HG03432 (cell line): Measurements from ENCODE around the gene DUSP9.
"Not testable (repeated sequence)": the region's sequence is repeated elsewhere in the genome, so short reads cannot be mapped to it uniquely, and the experiment has no call there.

Experiments
- ATAC-seq: cut with Tn5 transposase; IDR thresholded peaks from one replicate; pipeline ENCODE4 v1.9.1; 2021; ENCODE audit warnings: mild to moderate bottlenecking, moderate library complexity; ENCODE audit not compliant: unreplicated experiment

Gene DUSP9

DNA sequence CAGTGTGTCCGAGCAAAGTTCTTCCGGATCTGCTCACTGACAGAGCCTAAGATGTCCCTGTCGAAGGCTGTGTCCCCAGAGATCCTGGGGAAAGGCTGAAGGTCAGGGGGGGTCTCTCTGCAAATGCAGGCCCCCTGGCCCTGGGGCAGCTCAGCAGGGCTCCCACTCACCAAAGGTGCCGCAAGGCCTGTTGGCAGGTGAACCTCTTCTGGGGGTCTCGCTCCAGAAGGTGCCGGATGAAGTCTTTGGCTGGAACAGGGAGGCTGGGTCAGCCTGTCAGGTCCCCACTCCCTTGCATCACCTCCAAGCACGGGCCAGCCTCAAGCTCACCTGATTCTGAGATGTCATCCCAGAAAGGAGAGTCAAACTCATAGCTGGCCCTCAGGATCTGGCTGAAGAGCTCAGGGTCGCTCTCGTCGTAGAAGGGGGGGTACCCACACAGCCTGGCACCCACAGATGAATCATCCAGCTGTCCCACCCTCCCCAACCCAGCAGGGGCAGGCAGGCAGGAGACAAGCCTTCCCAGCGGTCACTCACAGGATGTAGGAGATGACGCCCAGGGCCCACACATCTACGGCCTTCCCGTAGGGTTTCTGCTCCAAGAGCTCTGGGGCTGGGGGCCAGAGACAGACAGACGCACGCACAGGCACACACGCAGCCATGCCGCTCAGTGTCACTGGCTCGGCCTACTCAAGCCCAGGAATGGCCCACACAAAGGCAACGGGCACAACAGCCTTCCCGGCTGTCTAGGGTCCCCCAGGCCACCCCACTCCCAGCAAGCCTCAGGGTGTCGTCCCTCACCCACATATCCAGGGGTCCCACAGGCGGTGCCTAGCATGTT lies 24.0 kb downstream of the DUSP9 start:
- ATAC-seq = no peak

- no peak for ATAC-seq
Observed at GRCh38 chrX:153671589-153672530, 24.9 kb downstream of the DUSP9 start.

DNA sequence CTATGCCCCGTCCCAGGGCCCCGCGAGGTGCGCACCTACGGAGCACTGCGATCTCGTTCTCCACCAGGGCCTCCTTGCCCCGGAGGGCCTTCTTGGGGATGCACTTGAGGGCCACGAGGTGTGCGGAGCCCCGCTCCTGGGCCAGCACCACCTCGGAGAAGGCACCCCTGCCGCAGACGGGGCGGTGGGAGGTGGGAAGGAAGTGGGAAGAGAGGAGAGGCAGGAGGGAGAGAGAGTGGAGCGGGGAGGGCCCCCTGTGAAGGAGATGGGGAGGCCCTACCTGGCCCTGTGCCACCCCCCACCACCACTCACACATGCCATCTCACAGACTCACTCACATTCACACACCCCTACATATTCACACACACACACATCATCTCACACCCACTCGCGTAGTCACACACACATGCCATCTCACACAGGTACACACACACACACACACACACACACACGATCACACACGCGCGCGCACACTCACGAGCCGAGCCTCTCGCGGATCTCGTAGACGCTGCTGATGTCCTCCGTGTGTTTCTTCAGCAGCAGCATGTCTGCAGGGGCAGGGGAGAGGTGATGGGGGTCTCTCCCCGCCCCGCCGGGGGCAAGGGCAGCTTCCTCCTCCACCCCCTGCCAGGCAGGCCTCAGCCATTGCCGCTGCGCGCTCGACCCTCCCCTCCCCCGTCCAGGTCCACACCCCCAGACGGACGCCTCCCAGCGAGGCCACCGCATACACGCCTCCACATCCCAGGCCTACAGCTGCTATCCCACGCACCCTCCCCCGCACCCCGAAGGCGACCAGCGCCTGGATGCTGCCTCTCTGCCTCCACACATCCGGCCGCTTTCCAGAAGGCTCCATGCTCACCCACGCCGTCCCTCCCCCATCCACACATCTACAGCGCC lies 25.8 kb downstream of the DUSP9 start:
- no peak for ATAC-seq

DNA sequence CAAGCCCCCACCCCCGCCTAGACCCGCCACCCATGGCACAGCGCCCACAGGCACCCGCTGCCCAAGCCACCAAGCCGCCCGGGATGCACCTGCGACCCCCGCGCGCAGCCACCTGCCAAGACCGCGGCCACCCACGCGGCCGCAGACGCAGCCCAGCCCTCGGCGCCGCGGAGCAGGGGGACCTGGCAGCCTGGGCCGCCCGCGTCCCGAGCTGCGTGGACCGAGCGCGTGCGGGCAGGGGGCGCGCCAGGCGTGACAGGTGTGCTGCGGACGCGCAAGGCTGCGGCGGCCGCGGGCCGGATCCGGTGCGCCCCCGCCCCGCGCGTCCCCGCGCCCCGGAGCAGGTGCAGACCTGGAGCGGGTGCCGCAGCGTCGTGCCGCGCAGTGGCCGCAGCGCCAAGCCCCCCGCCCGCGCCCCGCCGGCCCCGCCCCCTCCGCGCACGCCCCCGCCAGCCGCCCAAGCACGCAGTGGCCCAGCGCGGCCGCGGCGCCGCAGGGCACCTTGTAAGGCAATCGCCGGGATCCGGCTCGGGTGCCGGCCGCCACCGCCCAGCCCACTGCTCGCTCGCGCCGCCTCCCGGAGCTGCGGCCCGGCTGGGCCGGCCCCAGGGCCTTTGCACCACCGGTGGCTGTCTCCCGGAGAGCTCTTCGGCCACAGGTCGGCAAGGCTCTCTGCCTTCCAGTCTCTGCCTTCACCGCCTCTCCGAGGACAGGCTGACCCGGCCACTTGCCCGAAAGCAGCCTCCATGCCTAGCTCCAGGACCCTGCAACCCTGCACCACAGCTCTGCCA lies 26.6 kb downstream of the DUSP9 start, which contains the start of gene PNCK:
PNCK (minus strand) TSS at position 386 of the 791 bp plus-strand sequence. CDS start 737 bp downstream, outside the sequence.
- no peak for ATAC-seq

GRCh38 chrX:153674219-153674851 lies 27.3 kb downstream of the DUSP9 start:
- no peak for ATAC-seq

DNA sequence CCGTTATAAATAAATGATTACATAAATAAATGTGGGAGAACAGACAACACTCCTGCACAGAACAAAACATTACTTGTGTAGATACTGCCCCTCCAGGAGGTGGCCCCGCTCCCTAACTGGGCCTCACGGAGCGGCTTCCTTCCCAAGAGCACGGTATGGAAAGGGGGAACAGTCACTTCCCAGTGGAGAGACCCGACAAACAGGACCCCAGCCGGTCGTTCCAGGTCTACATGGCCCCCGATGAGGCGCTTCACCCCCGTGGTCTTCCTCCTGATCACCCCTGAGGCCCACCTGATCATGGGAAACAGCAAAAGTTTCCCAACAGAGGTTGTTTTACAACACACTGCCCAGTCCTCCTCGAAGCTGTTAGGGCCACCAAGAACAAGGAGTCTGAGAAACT lies 34.2 kb downstream of the DUSP9 start:
- no peak for ATAC-seq

DNA sequence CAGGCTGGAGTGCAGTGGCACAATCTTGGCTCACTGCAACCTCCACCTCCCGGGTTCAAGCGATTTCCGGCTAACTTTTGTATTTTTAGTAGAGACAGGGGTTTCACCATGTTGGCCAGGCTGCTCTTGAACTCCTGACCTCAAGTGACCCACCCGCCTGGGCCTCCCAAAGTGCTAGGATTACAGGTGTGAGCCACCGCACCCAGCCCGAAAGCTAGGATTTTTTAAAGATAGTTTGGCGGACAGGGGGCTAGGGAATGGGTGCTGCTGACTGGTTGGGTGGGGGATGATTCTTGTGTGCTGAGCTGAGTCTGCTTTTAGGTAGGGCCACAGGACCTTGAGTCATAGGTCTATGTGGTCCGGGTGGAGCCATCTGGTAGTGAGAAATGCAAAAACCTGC lies 36.5 kb downstream of the DUSP9 start:
- ATAC-seq = not testable (repeated sequence)

- no peak for ATAC-seq
Observed at GRCh38 chrX:153684467-153685155, 37.6 kb downstream of the DUSP9 start.

- ATAC-seq = no peak
Observed at GRCh38 chrX:153685156-153685536, 38.1 kb downstream of the DUSP9 start.

DNA sequence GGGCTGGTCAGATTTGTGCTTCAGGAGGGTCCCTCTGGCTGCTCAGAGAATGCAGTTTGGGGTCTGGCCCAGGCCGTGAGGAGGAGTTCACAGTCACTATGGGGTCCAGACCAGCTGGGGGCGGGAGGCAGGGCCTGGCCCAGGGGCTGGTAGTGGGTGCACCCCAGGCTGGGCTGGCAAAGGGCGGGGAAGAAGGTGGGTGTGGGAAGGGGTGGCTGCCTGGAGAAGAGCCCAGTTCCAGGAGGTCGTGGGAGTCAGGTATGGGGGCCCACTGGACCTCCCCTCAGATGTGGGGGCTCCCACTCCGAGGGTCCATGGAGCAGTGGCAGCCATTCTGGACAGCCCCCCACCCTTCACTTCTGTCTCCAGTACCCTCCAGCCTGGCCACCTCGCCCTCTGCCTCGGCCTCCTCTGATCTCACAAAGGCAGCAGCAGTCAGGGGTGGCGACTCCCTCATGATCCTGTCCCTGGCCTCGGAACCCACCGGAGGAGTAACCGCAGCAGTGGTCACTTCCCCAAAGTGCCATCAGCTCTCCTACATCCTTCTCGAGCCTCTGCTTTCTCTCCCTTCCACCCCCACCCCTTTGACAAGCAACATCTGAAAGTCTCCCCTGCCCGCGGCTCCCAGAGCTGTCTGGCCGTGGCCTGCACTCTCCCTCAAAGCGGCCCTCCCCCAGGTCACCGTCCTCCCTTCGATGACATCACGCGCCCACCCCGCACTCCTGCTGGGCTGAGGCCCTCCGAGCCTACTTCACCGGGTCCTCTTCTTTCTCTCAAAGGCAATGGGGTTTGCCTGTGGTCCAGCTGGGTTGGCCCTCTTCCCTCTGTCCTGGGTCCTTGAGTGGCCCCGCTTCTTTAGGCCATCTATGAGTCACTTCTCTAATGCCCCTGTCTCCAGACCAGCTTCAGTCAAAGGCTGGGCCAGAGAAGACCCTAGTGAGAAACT lies 39.0 kb downstream of the DUSP9 start:
- ATAC-seq = no peak

GRCh38 chrX:153686711-153687110 lies 39.7 kb downstream of the DUSP9 start:
- no peak for ATAC-seq

DNA sequence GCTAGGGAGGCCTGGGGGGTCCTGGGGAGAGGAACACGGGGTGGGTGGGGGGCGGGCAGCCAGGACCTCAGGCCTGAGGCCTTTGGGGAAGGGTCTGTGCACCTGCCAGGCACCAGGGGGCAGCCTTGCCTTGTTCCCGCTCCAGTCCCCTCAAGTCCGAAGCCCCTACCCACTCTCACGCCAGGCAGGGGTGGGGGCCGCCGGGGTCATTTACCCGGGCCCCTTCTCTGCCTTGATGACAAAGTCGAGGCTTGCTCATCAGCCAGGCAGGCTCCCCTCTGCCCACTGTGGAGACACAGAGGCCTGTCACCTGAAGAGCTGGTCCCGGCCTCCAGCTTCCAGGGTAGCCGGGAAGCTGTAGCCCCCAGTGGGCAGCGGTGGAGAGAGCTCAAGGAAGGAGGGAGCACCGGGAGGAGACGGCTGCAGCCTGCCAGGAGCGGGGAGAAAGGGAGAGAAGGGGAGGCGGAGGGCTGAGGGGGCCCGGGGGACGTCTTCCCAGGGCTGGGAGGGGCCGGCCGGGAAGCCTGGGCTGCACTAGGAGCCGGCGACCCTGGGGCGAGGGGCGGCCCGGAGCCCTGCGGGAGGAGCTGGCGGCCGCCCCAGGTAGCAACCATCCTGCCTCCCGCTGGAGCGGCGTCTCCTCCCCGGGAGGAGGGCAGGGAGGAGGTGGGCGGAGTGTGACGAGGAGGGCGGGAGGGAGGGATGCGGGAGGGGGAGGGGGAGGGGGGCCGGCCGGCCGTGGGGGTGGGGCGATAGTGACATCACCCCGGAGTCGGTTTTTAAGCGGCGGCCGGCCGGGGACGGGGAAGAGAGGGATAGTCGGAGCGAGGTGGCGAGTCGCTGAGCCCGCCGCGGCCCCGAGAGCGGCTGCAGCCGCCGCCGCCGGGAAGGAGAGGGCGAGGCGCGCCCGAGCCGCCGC lies 40.4 kb downstream of the DUSP9 start, which contains the start of gene SLC6A8:
SLC6A8 (plus strand) TSS at position 806 of the 919 bp plus-strand sequence. CDS start 649 bp downstream, outside the sequence.
- peak; percentile 43 for ATAC-seq

DNA sequence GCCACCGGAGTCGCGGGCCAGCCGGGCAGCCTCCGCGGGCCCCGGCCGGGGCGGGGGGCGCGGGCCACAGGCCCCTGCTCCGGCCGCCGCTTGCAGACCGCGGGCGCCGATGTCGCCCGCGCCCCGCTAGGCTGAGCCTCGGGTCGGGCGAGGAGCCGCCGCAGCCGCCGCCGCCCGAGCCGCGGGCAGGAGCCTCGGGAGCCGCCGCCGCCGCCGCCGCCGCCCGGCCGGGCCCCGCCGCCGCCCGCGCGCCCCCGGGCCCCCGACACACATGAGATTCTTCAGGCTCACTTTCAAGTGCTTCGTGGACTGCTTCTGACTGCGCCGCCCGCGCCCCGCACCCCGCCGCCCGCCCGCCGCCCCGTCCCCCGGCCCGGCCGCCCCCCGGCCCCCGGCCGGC lies 41.1 kb downstream of the DUSP9 start:
- peak; percentile 21 for ATAC-seq

DNA sequence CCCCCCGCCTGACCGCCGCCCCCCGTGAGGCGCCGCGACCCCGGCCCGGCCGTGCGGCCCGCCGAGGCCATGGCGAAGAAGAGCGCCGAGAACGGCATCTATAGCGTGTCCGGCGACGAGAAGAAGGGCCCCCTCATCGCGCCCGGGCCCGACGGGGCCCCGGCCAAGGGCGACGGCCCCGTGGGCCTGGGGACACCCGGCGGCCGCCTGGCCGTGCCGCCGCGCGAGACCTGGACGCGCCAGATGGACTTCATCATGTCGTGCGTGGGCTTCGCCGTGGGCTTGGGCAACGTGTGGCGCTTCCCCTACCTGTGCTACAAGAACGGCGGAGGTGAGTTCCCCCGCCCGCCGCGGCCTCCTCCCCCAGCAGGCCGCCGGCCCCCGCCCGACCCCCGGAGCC lies 41.5 kb downstream of the DUSP9 start:
- ATAC-seq = no peak

DNA sequence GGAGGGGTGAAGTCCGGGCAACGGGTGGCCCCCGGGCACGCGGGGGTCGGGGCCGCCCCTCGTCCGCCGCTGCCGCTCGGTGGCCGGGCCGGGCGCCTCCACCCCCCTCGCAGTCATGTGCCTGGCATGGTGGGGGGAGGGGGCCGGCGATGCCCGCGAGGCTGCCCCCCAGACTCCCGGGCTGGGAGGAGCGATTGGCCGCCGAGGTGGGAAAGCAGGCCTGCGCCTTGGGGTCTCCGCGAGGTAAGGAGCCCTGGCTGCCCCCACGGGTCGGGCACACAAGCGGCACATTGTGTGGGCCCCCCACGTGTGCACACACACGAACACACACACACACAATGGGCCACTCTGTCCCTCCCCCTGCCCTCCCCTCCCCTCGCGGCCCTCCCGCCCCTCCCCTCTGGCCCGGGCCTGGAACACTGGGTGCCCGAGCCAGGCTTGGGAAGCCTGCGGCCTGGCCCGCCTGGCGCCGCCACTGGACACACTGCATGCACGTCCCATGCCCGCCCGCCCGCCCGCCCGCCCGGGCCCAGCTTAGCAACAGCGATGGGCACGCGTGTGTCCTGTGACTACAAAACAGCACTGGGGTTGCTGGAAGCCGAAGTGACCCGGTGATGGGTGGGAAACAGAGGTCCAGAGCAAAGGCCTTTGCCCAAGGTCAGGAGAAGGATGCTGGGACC lies 42.0 kb downstream of the DUSP9 start:
- ATAC-seq = no peak
